G401.6 (cell line): ENCODE data around the gene MBD3.
"Not testable (repeated sequence)": the region's sequence is repeated elsewhere in the genome, so short reads cannot be mapped to it uniquely, and the experiment has no call there.

Source experiments
- FAIRE-seq: peaks from 2 replicates; lab custom pipeline; 2012; peaks lifted over from hg19 to GRCh38; lab: Jason Lieb, UNC

MBD3 gene

DNA sequence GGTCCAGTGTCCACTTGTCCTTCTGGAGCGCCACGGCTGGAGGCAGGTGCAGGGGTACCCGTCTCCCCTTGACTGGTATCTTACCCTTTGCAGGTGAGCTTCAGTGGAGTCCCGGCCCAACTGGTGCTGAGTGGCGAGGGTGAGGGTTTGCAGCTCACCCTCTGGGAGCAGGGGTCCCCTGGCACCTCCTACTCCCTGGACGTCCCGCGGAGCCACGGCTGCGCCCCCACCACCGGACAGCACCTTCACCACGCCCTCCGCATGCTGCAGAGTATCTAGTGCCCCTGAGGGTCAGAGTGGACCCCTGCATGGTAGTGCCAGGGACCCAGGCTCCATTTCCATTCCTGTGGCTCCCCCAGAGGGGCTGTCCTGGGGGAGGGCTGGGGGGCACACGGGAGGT, 57.7 kb downstream of the MBD3 start:
- no peak for FAIRE-seq

DNA sequence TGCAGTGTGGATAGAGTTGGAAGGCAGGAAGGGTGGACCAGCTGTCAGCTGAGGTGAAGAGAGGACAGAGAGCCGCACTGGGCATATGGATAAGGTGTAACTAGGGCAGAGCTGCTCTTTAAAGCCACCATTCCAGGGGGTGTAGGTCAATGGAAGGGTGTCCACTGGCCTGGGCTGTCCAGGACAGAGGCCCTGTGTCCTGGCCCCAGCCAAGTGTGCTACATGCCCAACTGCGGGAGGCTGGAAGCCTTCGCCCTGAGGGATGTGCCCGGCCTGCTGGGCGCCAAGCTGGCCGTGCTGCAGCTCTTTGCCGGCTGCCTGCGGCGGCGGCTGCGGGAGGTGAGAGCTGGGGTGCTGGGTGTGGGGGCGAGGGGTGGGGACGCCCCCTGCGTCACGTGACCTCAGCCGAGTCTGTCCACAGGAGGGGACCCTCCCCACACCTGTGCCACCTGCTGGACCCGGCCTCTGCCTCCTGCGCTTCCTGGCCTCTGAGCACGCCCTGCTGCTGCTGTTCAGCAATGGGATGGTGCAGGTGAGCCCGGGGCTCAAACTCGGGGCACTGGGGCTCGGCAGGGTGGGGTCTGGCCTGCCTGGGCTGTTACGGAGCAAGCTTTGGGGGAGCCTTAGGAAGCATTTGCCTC, 59.0 kb downstream of the MBD3 start:
- no peak for FAIRE-seq

DNA sequence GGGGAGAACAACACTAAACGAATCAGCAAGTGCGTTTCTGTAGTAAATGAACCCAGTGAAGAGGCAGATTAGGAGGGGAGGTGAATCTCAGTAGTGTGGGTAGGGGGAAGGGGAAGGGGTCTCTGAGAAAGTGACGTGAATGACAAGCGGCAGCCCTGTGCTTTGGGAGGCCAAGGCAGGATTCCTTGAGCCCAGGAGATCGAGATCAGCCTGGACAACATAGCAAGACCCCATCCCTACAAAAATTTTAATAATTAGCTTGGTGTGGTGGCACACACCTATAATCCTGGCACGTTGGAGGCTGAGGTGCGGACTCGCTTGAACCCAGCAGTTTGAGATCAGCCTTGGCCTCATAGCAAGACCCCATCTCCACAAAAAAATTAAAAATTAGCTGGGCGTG, 60.7 kb downstream of the MBD3 start:
- no peak for FAIRE-seq

DNA sequence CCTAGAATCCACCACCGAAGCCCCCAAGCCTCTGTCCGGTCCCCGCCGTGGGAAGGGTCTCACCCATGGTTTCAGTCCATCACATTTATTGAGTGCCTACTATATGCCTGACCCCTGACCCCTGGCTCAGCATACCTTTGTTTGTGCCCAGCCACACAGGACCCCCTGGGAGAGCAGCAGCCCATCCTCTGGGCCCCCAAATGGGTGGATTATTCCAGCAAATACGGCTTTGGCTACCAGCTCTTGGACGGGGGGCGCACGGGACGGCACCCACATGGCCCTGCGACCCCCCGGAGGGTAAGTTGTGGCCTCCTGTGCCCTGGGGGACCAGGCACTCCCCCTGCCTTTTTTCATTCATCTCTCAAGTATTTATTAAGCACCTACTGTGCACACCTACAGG, 61.1 kb downstream of the MBD3 start:
- no peak for FAIRE-seq

DNA sequence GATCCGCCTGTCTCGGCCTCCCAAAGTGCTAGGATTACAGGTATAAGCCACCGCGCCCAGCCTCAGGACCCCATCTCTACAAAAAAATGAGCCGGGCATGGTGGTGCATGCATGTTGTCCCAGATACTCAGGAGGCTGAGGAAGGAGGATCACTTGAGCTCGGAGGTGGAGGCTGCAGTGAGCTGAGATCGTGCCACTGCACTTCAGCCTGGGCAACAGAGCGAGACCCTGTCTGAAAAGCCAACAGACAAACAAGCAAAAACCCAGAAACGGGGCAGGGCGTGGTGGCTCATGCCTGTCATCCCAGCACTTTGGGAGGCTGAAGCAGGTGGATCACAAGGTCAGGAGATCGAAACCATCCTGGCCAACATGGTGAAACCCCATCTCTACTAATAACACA, 61.8 kb downstream of the MBD3 start:
- not testable (repeated sequence) for FAIRE-seq

DNA sequence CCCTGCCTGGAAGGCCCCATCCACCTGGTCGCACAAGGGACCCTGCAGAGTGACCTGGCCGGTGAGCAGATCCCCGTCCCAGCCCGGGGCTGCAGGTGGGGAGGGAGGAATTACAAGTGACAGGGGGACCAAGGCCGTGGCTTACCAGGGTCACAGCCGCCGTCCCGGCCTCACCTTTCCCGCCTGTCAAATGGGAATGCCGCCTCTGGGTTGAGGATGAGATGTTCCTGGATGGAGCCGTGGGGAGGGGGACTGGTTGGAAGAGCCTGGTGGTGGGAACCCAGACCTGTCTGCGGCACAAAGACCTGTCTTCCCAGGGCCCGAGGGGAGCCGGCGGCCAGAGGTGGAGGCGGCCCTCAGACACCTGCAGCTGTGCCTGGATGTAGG, 63.2 kb downstream of the MBD3 start:
- no peak for FAIRE-seq

DNA sequence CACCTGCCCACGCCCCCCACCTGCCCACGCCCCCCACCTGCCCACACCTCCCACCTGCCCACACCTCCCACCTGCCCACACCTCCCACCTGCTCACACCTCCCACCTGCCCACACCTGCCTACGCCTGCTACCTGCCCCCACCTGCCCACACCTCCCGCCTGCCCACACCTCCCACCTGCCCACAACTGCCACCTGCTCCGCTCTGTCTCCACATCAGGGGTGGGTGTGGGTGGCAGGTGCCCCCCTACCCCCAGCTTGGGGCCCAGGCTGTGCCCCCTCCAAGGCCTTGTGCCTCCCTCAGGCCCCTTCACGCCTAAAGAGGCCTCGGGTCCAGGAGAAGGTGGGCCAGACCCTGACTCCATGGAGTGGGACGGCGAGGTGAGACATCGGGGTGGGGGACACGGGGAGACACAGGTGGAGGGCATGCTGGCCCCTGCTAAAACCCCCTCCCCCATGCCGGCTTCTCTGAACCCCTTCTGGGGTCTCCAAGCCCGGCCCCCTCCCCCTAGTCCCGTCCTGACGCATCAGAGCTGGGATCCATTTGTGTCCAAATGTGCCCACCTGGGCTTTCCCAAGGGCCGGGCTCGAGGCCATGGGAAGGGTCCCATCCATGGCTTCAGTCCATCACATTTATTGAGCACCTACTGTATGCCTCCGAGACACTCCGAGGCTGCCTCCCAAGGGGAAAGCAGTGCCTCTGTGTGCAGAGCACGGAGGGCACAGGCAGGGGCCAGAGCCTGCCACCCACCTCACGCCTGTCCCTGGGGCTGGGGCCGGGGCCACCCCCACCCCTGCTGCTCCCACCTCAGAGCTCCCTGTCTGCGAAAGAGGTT, 63.9 kb downstream of the MBD3 start:
- no peak for FAIRE-seq

DNA sequence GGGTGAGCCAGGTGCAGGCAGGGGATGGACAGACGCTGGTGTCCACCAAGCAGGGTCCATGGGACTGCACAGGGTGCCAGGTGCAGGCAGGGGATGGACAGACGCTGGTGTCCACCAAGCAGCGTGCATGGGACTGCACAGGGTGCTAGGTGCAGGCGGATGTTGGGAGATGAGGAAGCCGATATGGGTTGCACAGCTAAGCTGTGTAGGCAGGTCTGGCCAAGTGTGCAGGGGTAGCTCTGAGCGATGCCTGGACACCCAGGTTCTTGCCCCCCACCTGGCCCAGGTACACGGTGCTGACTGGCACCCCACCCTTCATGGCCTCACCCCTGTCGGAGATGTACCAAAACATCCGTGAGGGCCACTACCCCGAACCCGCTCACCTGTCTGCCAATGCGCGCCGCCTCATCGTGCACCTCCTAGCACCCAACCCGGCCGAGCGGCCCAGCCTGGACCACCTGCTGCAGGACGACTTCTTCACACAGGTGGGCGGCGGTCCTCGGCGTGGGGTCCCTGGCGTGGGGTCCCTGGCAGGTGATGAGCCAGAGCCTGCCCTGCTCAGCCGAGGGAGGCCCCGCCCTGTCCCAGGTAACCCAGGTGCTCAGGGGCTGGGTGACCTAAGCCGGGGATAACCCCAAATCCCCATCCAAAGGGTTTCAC, 64.9 kb downstream of the MBD3 start:
- no peak for FAIRE-seq

DNA sequence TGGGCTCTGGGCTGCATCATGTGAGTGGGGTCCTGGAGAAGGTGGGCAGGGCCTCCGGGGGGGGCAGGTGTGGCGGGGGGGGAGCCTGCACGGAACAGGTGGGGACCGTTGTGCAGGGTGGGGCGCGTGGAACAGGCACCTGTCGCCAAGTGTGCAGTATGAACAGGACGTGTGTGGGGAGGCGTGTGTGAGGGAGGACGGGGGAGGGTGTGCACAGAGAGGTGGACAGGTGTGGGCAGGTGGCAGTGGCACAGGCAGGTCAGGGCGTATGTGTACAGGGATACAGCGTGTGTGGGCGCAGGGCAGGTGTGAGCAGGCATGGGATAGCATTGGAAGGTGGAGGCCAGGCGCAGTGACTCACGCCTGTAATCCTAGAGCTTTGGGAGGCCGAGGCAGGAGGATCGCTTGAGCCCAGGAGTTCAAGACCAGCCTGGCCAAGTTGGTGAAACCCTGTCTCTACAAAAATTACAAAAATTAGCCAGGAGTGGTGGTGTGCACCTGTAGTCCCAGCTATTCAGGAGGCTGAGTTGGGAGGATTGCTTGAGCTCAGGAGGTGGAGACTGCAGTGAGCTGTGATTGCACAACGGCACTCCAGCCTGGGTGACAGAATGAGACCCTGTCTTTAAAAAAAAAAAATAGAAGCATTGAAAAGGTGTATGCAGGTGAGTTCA, 65.6 kb downstream of the MBD3 start:
- FAIRE-seq, result no peak

DNA sequence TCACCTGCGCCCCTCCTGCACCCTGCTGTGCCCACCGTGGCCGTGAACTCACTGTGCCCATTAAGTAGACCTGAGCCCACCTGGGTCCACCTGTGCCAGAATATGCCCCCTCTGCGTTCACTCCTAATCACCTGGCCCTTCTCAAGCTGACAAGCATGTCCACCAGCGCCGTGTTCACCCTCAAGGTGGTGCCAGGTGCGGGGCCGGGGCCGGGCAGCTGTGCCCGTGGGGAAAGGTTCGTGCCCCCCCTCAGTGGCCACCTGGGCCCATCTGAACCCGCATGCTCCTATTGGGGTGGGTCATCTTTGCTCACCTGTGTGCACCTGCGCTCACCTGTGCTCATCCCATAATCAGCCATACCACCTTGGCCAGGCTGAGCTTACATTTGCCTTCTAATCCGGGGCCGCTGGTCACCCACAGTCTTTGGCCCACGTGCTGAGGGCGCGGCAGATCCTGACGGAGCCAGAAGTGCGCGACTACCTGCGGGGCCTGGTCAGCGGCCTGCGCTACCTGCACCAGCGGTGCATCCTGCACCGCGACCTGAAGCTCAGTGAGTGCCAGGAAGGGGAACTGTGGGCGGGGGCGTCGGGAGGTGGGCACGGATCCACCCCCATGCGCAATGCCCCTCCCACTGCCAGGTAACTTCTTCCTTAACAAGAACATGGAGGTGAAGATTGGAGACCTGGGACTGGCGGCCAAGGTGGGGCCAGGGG, 66.4 kb downstream of the MBD3 start:
- FAIRE-seq, result no peak

DNA sequence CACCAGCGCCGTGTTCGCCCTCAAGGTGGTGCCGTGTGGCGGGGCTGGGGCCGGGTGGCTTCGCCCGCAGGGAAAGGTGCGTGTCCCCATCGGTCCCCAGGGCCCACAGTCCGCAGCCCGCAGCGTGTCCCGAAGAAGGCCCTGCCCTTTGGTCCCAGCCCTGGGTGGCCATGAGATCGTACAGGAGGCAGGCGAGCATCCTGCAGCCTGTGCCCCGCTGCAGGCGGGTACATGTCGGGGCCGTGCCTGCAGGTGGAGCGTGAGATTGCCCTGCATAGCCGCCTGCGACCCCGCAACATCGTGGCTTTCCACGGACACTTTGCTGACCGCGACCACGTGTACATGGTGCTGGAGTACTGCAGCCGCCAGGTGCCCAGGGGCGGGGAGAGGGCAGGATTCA, 67.3 kb downstream of the MBD3 start:
- FAIRE-seq, result no peak

DNA sequence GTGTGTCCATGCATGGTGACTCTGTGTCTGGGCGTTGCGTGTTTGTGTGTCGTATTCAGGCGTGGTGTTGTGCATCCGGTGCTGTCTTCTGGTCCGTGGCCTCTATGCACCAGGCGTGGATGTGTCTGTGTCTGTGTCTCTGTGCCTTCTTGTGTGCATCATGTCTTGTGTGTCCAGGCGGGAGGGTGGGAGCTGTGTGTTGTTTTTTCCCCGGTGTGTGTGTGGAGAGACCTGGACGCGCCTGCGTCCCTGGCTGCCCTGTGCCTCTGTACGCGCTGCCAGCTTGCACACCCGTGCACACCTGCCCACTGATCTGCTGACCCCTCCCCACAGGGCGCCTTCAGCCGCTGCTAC, 67.7 kb downstream of the MBD3 start:
- no peak for FAIRE-seq

DNA sequence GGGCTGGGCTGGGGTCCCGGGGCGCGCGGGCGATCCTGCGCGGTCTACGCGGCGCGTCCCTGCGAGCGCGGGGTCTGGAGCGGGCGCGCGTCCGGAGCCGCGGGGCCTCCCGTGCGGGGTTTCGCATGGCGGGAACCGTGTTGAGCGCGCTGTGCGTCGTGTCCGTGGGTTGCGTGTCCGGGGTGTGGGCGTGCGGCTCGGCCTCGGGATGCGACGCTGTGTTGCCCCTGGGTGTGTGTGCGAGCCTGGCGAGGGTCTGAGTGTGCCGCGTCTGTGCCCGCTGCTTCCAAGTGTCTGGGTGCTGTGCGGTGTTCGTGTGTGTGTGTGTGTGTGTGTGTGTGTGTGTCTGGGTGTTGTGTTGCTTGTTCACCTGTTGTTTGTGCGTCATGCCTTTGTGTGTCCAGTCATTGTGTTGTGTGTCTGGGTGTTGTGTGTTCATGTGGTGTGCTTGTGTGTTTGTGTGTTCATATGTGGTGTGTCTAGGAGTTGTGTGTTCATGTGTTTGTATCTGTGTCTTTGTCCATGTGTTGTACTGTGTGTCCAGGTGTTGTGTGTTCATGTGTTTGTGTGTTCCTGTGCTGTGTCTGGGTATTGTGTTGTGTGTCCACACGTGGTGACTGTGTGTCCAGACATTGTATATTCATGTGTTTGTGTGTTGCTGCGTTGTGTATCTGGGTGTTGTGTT, 68.2 kb downstream of the MBD3 start:
- FAIRE-seq, result no peak
